GM23338 (cell line): ENCODE results near the gene TMEM120B. TPM values are rescaled to one million over a fixed set of nuclear protein-coding genes. Genes with fewer than 3 reads are reported as not detected.

Source experiments
- ATAC-seq: fragments of 200-7000 bp; cut with Tn5 transposase; 3 replicates; pipeline ENCODE4 v1.9.1; 2020
- DNase-seq: peaks from one replicate; pipeline ENCODE4 v3.0.0-alpha.2; 2015; ENCODE audit warnings: low spot score
- H2AFZ ChIP-seq: fragments of 200-600 bp; sonication (generic); 2 replicates; pipeline ENCODE4 v1.8.0; 2016; ENCODE audit warnings: antibody characterized with exemption, mild to moderate bottlenecking, moderate library complexity
- H3F3A ChIP-seq: fragments of 200-600 bp; sonication (generic); replicated peaks from 2 replicates; pipeline ENCODE4 v1.8.0; 2017; ENCODE audit warnings: antibody characterized with exemption, mixed run types, low read depth
- H3K27ac ChIP-seq: fragments of 200-600 bp; sonication (generic); 2 replicates; pipeline ENCODE4 v1.6.1; 2016; ENCODE audit warnings: low read depth
- H3K27me3 ChIP-seq: fragments of 200-600 bp; sonication (generic); 2 replicates; pipeline ENCODE4 v1.8.0; 2016; ENCODE audit warnings: mild to moderate bottlenecking, mixed run types, moderate library complexity; ENCODE audit not compliant: insufficient read depth
- H3K36me3 ChIP-seq: fragments of 200-600 bp; sonication (generic); 2 replicates; pipeline ENCODE4 v1.8.0; 2016; ENCODE audit warnings: mild to moderate bottlenecking; ENCODE audit not compliant: insufficient read depth
- H3K4me1 ChIP-seq: fragments of 200-600 bp; sonication (generic); 2 replicates; pipeline ENCODE4 v1.8.0; 2016; ENCODE audit warnings: mild to moderate bottlenecking, moderate library complexity; ENCODE audit not compliant: insufficient read depth
- H3K4me2 ChIP-seq: fragments of 200-600 bp; sonication (generic); 2 replicates; pipeline ENCODE4 v1.7.1; 2017; ENCODE audit warnings: mixed run types
- H3K4me3 ChIP-seq: fragments of 200-600 bp; sonication (generic); 2 replicates; pipeline ENCODE4 v1.6.1; 2016; ENCODE audit warnings: mixed run types
- H3K79me2 ChIP-seq: fragments of 200-600 bp; sonication (generic); replicated peaks from 2 replicates; pipeline ENCODE4 v1.8.0; 2017; ENCODE audit warnings: mild to moderate bottlenecking; ENCODE audit not compliant: insufficient read depth
- H3K9me2 ChIP-seq: fragments of 200-600 bp; sonication (generic); 2 replicates; pipeline ENCODE4 v1.8.0; 2017; ENCODE audit not compliant: insufficient read depth
- H4K20me1 ChIP-seq: fragments of 200-600 bp; sonication (generic); replicated peaks from 2 replicates; pipeline ENCODE4 v1.8.0; 2017; ENCODE audit warnings: mild to moderate bottlenecking; ENCODE audit not compliant: insufficient read depth
- H3K27ac Mint-ChIP-seq: 2 replicates; pipeline ENCODE4 v1.8.0; 2020; ENCODE audit warnings: inconsistent platforms, mild to moderate bottlenecking, moderate library complexity, mixed read lengths
- H3K27me3 Mint-ChIP-seq: 3 replicates; pipeline ENCODE4 v1.8.0; 2022; ENCODE audit warnings: low read depth, mild to moderate bottlenecking, moderate library complexity, mixed read lengths, inconsistent platforms; ENCODE audit not compliant: insufficient read depth, poor library complexity
- H3K36me3 Mint-ChIP-seq: 3 replicates; pipeline ENCODE4 v1.8.0; 2021; ENCODE audit warnings: low read depth, mild to moderate bottlenecking, inconsistent platforms, moderate library complexity, mixed read lengths
- H3K4me1 Mint-ChIP-seq: 3 replicates; pipeline ENCODE4 v1.8.0; 2020; ENCODE audit warnings: mild to moderate bottlenecking, inconsistent platforms, mixed read lengths
- H3K4me3 Mint-ChIP-seq: 3 replicates; pipeline ENCODE4 v1.8.0; 2021; ENCODE audit warnings: moderate library complexity, mild to moderate bottlenecking, inconsistent platforms, mixed read lengths
- H3K9me3 Mint-ChIP-seq: 3 replicates; pipeline ENCODE4 v1.8.0; 2020; ENCODE audit warnings: moderate library complexity, mild to moderate bottlenecking, inconsistent platforms, mixed read lengths
- CREB1 ChIP-seq: fragments of 250-450 bp; sonication (Bioruptor Pico); IDR thresholded peaks from 2 replicates; pipeline ENCODE4 v1.5.0; 2020; ENCODE audit warnings: low read depth, mild to moderate bottlenecking, moderate library complexity
- EZH2 ChIP-seq: fragments of 200-600 bp; sonication (generic); IDR thresholded peaks from one replicate; pipeline ENCODE4 v1.8.0; 2017; ENCODE audit warnings: antibody characterized with exemption, mild to moderate bottlenecking, low read depth; ENCODE audit not compliant: unreplicated experiment
- EZH2phosphoT487 ChIP-seq: fragments of 200-600 bp; sonication (generic); IDR thresholded peaks from one replicate; pipeline ENCODE4 v1.8.1; 2018; ENCODE audit warnings: antibody characterized with exemption; ENCODE audit not compliant: unreplicated experiment
- JUNB ChIP-seq: IDR thresholded peaks from one replicate; pipeline ENCODE4 v1.6.1; 2016; ENCODE audit warnings: antibody characterized with exemption; ENCODE audit not compliant: unreplicated experiment
- NANOG ChIP-seq: IDR thresholded peaks from 2 replicates; pipeline ENCODE4 v1.6.1; 2016; ENCODE audit warnings: antibody characterized with exemption, borderline replicate concordance
- POLR2AphosphoS5 ChIP-seq: IDR thresholded peaks from 2 replicates; pipeline ENCODE4 v1.6.1; 2016; ENCODE audit warnings: antibody characterized with exemption, low read depth
- STAT1 ChIP-seq: IDR thresholded peaks from one replicate; pipeline ENCODE4 v1.6.1; 2016; ENCODE audit warnings: antibody characterized with exemption; ENCODE audit not compliant: unreplicated experiment
- ZNF114 ChIP-seq: fragments of 250-450 bp; sonication (Bioruptor Pico); IDR thresholded peaks from 2 replicates; pipeline ENCODE4 v1.5.0; 2020; ENCODE audit warnings: mild to moderate bottlenecking, moderate library complexity
- ZNF331 ChIP-seq: fragments of 250-450 bp; sonication (Bioruptor Pico); IDR thresholded peaks from 2 replicates; pipeline ENCODE4 v1.5.0; 2020; ENCODE audit warnings: low read depth, mild to moderate bottlenecking, moderate library complexity
- polyA plus RNA-seq: library from polyadenylated mRNA; unstranded; fragments of >200 nt; fragmentation: Nextera tagmentation; extraction: Ambion mirVana; gene quantifications from 2 replicates; pipeline ENCODE4 v1.2.1, GENCODE V29; 2016
- total RNA-seq: library from RNA; depleted of rRNA; stranded (reverse); fragments of >200 nt; shearing (Covaris generic); gene quantifications from 2 replicates; pipeline ENCODE4 v1.2.3, GENCODE V29; 2014
- TF ChIP-seq, protein P1 (sequence below): IDR thresholded peaks from 2 replicates; pipeline ENCODE4 v1.6.1; 2016; ENCODE audit warnings: antibody characterized with exemption
- TF ChIP-seq, protein P2 (sequence below): IDR thresholded peaks from one replicate; pipeline ENCODE4 v1.6.1; 2018; ENCODE audit warnings: antibody characterized with exemption; ENCODE audit not compliant: unreplicated experiment
- TF ChIP-seq, protein P3 (sequence below), 2 experiments: fragments of 200-600 bp in 1 of 2; sonication (generic) in 1 of 2; conservative IDR thresholded peaks; 2 replicates each; pipeline versions ENCODE4 v1.5.1 to v1.6.1; 2016 to 2017; ENCODE audit warnings: antibody characterized with exemption in 2 of 2, low read depth in 2 of 2, mild to moderate bottlenecking in 2 of 2, moderate library complexity in 1 of 2
- TF ChIP-seq, protein P4 (sequence below): fragments of 250-450 bp; sonication (Bioruptor Pico); IDR thresholded peaks from 2 replicates; pipeline ENCODE4 v1.5.0; 2020; ENCODE audit warnings: mild to moderate bottlenecking, moderate library complexity

TMEM120B gene
- total and polyA plus RNA-seq, 2 experiments from 2014 or later = 15.0 to 36.0 TPM

DNA sequence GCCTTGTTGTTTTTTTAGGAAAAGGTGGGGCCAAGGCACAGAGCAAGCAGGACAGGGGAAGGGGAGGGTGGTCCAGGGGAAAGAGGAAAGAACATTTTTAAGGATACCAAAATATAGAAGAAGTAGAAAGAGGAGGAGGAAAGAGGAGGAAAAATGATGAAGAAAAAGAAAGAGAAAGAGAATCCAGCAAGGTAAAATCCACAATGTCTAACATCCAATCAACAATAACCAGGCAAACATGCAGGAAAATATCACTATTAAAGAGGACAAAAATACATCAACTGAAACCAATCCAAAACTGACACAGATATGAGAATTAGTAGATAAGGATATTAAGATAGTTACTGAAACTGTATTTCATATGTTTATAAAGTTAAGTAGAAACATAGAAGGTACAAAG is 7.0 kb upstream of the TMEM120B start:
- DNase-seq = no peak
- Histone ChIP-seq H4K20me1 (no peaks in the 10 kb centered on the region), H3K4me2 (no peak overlapping the region), H3K9me2 (no peaks in the 10 kb centered on the region), H3K36me3 (no peaks in the 10 kb centered on the region), H3F3A (0 out of 2 replicates have a peak, but pooled peaks cover 2% of the 10 kb centered on the region), H2AFZ (no peak overlapping the region), H3K4me3 (no peak overlapping the region), H3K79me2 (no peaks in the 10 kb centered on the region), H3K27ac (no peak overlapping the region), H3K27me3 (no peaks in the 10 kb centered on the region), H3K4me1 (no peaks in the 10 kb centered on the region)
- no peak for ATAC-seq
- H3K27ac Mint-ChIP-seq = no peak overlapping the region
- no peaks in the 10 kb centered on the region for H3K4me1 Mint-ChIP-seq
- no peak overlapping the region for H3K4me3 Mint-ChIP-seq
- no peaks in the 10 kb centered on the region for H3K36me3 Mint-ChIP-seq
- H3K27me3 Mint-ChIP-seq = peaks cover 5% of the 10 kb centered on the region
- no peak for TF ChIP-seq CREB1
- TF ChIP-seq, protein P1, sequence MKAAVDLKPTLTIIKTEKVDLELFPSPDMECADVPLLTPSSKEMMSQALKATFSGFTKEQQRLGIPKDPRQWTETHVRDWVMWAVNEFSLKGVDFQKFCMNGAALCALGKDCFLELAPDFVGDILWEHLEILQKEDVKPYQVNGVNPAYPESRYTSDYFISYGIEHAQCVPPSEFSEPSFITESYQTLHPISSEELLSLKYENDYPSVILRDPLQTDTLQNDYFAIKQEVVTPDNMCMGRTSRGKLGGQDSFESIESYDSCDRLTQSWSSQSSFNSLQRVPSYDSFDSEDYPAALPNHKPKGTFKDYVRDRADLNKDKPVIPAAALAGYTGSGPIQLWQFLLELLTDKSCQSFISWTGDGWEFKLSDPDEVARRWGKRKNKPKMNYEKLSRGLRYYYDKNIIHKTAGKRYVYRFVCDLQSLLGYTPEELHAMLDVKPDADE = no peak
- TF ChIP-seq, protein P2, sequence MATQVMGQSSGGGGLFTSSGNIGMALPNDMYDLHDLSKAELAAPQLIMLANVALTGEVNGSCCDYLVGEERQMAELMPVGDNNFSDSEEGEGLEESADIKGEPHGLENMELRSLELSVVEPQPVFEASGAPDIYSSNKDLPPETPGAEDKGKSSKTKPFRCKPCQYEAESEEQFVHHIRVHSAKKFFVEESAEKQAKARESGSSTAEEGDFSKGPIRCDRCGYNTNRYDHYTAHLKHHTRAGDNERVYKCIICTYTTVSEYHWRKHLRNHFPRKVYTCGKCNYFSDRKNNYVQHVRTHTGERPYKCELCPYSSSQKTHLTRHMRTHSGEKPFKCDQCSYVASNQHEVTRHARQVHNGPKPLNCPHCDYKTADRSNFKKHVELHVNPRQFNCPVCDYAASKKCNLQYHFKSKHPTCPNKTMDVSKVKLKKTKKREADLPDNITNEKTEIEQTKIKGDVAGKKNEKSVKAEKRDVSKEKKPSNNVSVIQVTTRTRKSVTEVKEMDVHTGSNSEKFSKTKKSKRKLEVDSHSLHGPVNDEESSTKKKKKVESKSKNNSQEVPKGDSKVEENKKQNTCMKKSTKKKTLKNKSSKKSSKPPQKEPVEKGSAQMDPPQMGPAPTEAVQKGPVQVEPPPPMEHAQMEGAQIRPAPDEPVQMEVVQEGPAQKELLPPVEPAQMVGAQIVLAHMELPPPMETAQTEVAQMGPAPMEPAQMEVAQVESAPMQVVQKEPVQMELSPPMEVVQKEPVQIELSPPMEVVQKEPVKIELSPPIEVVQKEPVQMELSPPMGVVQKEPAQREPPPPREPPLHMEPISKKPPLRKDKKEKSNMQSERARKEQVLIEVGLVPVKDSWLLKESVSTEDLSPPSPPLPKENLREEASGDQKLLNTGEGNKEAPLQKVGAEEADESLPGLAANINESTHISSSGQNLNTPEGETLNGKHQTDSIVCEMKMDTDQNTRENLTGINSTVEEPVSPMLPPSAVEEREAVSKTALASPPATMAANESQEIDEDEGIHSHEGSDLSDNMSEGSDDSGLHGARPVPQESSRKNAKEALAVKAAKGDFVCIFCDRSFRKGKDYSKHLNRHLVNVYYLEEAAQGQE = no peak
- TF ChIP-seq, protein P3, sequence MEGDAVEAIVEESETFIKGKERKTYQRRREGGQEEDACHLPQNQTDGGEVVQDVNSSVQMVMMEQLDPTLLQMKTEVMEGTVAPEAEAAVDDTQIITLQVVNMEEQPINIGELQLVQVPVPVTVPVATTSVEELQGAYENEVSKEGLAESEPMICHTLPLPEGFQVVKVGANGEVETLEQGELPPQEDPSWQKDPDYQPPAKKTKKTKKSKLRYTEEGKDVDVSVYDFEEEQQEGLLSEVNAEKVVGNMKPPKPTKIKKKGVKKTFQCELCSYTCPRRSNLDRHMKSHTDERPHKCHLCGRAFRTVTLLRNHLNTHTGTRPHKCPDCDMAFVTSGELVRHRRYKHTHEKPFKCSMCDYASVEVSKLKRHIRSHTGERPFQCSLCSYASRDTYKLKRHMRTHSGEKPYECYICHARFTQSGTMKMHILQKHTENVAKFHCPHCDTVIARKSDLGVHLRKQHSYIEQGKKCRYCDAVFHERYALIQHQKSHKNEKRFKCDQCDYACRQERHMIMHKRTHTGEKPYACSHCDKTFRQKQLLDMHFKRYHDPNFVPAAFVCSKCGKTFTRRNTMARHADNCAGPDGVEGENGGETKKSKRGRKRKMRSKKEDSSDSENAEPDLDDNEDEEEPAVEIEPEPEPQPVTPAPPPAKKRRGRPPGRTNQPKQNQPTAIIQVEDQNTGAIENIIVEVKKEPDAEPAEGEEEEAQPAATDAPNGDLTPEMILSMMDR (conservative IDR thresholded peaks at IDR 0.05; ENCODE audit: low read depth in 2 of 2) = no peak
- no peak for TF ChIP-seq ZNF114
- TF ChIP-seq POLR2AphosphoS5 = no peak
- no peak for TF ChIP-seq JUNB
- TF ChIP-seq EZH2 = no peak
- no peak for TF ChIP-seq NANOG
- TF ChIP-seq EZH2phosphoT487 = no peak
- TF ChIP-seq, protein P4, sequence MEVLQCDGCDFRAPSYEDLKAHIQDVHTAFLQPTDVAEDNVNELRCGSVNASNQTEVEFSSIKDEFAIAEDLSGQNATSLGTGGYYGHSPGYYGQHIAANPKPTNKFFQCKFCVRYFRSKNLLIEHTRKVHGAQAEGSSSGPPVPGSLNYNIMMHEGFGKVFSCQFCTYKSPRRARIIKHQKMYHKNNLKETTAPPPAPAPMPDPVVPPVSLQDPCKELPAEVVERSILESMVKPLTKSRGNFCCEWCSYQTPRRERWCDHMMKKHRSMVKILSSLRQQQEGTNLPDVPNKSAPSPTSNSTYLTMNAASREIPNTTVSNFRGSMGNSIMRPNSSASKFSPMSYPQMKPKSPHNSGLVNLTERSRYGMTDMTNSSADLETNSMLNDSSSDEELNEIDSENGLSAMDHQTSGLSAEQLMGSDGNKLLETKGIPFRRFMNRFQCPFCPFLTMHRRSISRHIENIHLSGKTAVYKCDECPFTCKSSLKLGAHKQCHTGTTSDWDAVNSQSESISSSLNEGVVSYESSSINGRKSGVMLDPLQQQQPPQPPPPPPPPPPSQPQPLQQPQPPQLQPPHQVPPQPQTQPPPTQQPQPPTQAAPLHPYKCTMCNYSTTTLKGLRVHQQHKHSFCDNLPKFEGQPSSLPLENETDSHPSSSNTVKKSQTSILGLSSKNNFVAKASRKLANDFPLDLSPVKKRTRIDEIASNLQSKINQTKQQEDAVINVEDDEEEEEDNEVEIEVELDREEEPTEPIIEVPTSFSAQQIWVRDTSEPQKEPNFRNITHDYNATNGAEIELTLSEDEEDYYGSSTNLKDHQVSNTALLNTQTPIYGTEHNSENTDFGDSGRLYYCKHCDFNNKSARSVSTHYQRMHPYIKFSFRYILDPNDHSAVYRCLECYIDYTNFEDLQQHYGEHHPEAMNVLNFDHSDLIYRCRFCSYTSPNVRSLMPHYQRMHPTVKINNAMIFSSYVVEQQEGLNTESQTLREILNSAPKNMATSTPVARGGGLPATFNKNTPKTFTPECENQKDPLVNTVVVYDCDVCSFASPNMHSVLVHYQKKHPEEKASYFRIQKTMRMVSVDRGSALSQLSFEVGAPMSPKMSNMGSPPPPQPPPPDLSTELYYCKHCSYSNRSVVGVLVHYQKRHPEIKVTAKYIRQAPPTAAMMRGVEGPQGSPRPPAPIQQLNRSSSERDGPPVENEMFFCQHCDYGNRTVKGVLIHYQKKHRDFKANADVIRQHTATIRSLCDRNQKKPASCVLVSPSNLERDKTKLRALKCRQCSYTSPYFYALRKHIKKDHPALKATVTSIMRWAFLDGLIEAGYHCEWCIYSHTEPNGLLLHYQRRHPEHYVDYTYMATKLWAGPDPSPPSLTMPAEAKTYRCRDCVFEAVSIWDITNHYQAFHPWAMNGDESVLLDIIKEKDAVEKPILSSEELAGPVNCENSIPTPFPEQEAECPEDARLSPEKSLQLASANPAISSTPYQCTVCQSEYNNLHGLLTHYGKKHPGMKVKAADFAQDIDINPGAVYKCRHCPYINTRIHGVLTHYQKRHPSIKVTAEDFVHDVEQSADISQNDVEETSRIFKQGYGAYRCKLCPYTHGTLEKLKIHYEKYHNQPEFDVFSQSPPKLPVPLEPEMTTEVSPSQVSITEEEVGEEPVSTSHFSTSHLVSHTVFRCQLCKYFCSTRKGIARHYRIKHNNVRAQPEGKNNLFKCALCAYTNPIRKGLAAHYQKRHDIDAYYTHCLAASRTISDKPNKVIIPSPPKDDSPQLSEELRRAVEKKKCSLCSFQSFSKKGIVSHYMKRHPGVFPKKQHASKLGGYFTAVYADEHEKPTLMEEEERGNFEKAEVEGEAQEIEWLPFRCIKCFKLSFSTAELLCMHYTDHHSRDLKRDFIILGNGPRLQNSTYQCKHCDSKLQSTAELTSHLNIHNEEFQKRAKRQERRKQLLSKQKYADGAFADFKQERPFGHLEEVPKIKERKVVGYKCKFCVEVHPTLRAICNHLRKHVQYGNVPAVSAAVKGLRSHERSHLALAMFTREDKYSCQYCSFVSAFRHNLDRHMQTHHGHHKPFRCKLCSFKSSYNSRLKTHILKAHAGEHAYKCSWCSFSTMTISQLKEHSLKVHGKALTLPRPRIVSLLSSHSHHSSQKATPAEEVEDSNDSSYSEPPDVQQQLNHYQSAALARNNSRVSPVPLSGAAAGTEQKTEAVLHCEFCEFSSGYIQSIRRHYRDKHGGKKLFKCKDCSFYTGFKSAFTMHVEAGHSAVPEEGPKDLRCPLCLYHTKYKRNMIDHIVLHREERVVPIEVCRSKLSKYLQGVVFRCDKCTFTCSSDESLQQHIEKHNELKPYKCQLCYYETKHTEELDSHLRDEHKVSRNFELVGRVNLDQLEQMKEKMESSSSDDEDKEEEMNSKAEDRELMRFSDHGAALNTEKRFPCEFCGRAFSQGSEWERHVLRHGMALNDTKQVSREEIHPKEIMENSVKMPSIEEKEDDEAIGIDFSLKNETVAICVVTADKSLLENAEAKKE (CRISPR knock-in tag) = no peak
- TF ChIP-seq ZNF331 (CRISPR knock-in tag) = no peak
- TF ChIP-seq STAT1 = no peak
- no peaks in the 10 kb centered on the region for H3K9me3 Mint-ChIP-seq
